Kidney glomerular epithelial cell (primary cell): ENCODE results near the gene DNAJC2.
"Not testable (repeated sequence)": the region's sequence is repeated elsewhere in the genome, so short reads cannot be mapped to it uniquely, and the experiment has no call there.

Experiments used
- DNase-seq: peaks from one replicate; lab custom pipeline; 2025; lab: John Stamatoyannopoulos, UW

Gene DNAJC2

DNA sequence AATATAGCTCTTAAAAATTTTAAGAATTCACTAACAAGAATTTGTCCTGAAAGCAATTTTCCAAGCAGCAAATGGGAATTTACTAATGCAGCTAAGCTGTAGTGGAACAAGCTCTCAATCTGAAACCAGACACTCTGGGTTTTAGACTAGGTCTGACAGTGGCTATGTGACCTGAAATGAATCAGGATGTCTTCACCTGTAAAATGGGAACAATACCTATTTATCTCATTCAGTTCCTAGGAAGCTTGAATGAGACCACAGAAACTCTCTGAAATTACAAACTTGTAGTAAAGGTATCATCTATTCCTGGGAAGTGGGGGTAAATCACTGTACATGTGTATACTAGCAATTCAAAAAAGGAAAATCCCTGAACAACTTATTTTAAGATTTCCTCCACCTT lies 1.2 kb downstream of the DNAJC2 start:
- DNase-seq, result no peak

DNA sequence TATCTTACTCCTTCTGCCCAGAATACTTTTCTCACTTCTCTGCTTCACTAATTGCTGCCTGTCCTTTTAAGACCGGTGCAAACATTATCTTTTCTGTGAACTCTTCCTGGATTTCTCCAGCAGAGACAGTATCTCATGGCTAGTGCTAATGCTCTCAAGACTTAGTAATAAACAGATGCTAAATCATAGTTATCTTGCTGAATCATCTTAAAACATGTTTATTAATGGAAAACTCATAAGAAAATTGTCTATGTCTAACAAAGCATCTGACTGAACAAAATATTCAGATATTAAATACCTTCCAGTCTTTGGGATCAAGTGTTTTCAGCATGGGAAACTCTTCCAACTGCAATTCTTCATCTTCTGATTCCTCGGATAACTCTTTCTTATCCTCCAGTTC lies 3.1 kb downstream of the DNAJC2 start:
- no peak for DNase-seq

DNA sequence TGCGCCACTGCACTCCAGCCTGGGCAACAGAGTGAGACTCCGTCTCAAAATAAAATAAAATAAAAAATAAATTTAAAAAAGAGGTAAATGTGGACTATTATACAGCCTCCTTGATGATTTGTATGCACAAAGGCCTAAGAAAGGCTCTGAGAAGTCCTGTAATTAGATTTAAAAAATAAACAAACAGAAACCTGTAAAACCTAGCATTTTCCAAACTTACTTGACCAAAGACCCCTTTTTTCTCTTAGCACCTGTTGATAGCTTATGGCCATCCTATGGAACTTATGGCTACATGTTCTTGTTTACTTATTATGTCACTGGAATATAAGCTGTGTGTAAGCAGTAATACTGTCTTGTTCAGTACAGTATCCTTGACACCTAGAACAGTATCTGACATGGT lies 5.7 kb downstream of the DNAJC2 start:
- DNase-seq, result no peak

DNA sequence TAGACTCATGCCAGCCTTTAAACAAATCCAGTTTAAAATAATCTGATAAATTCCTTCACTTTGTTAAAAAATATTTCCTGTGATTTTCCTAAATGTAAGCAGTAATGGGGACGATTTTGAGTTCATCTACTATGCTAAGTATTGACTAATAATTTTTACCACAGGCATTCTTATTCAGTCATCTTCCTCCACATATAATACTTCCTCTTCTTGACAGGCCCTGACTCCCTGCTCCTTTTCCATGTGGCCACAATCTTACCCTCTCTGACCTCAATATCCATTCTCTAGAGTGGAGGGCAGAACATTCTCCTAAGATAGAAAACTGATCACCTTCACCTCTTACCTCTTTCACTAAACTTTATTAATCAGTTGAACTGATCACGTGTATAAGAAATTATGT lies 7.8 kb downstream of the DNAJC2 start:
- DNase-seq, result no peak

DNA sequence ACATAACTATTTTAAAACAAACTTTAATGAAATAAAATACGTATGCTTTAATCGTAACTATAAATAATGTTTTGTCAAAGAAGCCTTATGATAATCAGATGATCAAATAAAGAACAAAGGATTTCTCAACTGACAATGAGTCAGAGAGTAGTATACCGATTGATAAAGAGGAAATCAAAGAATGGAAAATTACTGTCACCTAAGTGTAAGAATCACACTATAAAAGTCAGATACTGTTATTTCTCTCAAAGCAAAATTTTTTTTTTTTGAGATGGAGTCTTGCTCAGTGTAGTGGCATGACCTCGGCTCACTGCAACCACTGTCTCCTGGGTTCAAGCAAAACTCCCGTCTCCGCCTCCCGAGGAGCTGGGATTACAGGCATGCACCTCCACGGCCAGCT lies 18.8 kb downstream of the DNAJC2 start:
- DNase-seq, result no peak

DNA sequence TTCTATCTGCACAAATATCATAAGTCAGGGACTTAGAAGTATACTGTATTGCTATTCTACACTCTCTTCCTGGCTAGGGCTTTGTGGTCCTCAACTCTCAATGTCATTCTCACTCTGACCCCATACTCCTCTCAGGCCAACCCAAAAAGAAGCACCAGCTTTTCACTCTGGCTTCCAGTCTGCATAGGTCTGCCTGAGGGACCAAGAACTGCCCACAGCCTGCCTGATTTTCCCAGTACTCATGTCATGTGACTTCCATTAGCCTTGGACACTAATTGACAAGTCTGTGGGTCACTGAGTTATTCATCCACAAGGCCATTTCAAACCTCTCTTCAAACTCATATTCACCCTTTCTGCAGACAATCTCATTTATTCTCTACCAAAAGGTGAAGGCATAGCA lies 27.6 kb downstream of the DNAJC2 start:
- no peak for DNase-seq

DNA sequence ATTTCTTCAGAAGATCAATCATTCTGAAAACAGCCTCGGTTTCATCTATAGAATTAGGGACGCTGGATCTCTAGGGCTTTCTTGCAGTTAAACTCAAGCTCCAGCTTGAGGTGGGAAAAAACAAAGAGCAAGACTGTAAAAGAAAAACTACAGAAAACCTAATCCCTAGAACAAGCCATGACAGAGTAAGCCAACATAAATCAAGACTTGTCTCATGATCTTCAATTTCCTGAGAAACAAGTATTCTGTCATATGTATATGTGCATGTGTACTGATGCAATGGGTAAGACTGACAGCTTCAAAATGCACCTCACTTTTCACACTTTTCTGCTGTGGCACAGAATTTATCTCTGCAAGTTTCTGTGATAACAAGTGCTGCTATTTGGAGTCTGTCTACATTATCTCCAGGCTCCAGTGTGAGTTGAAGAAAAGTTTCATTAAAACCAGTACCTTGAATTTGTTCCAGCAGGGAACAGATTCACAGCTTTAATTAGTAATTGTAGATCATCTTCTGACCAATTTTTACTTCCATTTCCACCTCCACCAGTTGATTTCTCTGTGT lies 28.1 kb downstream of the DNAJC2 start:
- DNase-seq, result no peak

DNA sequence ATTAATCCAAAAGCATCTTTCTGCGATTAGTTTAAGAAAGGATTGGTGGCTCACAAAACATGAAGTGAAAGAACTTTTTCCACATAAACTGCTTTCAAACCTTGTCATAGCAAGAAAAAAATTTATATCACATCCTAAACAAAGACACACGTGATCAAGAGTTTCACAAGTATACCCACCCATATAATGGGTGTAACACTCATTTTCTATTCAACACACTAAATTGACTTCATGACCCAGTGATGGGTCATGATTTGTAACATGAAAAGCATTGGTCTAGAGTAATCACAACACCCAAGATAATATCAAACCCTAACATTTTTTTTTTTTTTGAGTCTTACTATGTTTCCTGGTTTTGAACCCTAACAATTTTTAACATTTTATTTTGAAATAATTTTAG lies 29.7 kb downstream of the DNAJC2 start:
- DNase-seq, result no peak

DNA sequence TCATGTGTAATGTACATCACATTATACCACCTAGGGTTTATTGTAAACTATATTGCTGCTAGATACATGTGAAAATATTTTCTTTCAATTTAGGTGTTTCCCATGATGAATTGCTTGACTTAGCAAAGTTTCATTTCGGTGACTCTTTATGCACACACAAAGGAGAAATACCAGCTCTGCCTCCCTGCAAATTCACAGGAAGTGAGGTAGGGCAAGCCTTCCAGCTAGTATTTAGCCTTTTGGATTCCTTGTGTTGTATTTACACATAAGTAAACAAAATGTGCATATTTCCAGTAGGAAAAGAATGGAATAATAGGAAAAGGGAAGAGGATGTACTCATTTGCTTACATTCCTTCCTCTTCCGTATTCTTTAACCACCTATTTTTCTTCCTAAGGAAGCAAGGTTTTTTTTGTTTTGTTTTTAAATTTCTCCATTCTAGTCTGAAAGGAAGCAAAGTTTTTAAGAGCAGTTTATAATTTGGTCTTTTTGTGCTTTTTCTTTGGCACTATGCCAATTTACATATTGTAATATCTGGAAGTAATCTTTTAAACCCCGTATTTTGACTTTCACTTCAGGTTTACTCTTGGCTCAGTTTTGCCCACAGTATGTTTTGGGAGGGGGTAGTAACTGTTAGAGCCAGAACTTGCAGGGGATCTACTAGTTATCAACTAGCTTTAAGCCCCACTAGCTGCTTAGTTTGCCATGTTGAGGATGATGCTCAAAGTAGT lies 36.9 kb downstream of the DNAJC2 start:
- no peak for DNase-seq

DNA sequence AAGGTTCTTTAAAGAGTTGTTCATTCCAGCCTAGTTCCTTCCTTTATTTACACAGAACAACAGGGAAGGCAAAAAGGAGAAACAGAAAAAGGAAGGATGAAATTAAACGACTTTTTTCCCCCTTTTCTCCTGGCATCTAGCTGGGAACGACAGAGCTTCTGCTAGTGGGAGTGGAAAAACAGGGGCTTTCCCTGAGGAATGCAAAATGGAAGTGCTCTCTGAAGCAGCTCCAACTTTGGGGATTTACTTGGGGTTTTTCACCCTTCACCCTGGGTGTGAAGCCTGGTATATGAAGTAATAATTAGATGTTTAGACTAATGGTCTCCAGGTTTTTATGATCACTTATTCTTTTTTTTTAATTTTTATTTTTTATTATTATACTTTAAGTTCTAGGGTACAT lies 43.1 kb downstream of the DNAJC2 start:
- DNase-seq, result no peak

DNA sequence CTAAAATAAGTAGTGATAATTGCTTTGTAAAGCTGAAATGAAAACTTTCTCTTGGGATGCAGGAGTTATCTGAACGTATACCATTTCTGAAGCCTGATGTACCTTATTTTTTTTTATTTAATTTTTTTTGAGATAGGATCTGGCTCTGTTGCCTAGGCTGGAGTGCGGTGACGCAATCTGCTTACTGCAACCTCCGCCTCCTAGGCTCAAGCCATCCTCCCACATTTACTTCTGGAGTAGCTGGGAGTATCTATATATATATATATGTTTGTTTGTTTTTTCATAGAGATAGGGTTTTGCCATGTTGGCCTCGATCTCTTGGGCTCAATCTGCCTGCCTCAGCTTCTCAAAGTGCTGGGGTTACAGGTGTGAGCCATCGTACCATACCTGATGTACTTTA lies 44.9 kb downstream of the DNAJC2 start:
- DNase-seq, result no peak

DNA sequence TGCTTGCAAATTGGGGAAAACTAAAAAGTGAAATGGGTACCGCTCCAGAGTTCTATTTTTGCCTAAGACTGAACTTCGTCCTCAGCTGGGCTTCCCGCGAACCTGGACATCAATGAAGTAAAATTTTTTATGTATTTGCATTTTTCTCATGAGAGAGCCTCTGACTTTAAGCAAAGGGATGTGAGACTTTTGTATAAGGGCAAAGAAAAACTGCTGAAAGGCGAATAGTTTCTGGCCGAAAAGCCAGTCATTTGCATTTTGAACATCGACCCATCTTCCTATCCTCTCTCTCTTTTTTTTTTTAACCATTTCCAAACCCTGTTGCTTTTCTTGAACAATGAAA lies 46.8 kb downstream of the DNAJC2 start:
- no peak for DNase-seq

DNA sequence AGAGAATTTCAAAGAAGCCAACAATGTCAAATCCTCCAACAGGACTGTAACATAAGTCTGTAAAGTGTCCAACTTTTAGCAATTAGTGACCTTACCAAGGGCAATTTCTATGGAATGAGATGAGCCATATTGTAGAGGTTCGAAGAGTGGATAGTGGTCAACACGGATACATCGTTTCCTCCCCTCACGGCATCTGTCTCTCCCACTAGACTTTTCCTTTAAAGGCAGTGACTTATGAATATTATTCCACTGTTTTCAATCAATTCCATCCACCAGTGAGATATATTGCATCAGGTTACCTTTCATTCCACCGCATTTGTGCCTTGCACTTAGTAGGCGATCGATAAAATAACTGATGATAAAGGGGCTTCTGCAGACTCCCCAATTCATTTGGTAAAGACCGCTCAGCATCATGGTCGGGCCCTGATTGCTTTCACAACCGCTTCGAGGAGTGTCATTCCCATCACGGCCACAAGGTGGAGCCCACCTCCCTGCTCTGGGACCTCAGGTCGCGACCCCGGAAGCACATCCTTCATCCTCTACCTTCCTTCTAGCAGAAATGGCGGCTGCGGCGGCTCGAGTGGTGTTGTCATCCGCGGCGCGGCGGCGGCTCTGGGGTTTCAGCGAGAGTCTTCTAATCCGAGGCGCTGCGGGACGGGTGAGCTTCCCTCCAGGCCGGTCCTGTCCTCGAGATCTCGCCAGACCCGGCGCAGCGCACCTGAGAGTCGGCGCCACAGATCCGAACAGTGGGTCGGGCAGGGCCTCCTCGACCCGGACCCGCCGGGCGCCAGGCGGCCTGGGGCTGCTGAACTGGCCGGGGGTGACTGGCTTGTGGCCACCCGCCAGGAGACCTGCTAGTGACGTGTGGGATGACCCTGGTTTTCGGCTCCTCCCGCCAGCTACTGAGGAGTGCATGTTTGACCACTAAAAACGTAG lies 47.4 kb downstream of the DNAJC2 start, which contains the start of gene PMPCB:
TSS of gene PMPCB (plus strand) at position 535 of the 936 bp plus-strand sequence. CDS start at position 560, 25 bp downstream.
- peak; percentile 91 for DNase-seq

DNA sequence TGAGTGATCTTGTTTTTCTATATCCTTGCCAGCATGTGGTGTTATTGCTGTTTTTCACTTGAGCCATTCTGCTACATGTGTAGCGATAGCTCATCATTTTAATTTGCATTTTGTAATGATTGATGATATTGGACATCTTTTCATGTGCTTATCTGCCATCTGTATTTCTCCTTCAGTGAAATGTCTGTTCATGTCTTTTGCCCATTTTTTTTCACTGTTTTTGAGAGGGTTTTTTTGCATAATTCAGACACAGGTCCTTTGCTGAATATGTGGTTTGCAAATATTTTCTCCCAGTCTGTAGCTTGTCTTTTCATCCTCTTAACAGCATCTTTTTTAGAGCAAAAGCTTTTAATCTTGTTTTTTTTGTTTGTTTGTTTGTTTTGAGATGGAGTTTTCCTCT lies 51.0 kb downstream of the DNAJC2 start:
- no peak for DNase-seq

DNA sequence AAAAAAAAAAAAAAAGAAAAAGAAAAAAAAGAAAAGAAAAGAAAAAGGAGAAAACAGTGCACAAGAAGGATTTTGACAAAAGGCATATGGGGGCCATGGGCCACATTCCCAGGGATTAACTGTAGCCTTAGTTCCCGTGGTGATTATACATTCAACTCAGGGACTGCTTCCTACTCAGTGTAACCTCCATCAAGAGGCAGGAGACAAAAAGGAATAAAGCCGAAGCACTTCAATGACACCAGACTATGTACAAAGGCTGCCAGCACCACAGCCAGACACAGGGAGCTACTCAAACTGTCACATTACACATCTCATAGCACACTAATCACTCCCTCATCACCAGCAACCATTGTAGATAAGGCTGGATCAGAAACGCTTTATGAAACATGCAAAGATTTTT lies 52.4 kb downstream of the DNAJC2 start:
- no peak for DNase-seq

DNA sequence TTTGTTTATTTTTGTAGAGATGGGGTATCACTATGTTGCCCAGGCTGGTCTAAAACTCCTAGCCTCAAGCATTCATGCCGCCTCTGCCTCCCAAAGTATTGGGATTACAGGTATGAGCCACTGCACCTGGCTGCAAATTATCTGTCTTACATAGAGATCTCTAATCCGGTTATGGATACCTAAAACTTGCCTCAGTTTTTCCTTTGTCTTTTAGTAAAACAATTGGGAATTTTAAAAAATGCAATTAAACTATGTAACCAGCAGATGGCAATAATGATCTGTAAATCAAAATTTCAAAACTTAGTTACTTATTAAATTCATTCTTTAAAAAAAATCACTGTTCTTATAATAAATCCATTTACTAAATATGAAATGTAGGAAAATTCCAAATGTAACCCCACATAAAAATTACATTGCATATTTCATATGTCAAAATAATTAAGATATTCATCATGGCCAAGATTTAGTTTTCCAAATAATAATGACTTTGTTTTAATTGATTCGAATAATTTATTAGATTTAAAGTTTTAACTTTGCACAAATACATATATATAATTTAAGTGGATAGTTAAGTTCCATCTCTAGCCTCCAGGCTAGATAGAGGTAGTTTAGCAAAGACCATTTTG lies 61.7 kb downstream of the DNAJC2 start:
- DNase-seq, result not testable (repeated sequence)

DNA sequence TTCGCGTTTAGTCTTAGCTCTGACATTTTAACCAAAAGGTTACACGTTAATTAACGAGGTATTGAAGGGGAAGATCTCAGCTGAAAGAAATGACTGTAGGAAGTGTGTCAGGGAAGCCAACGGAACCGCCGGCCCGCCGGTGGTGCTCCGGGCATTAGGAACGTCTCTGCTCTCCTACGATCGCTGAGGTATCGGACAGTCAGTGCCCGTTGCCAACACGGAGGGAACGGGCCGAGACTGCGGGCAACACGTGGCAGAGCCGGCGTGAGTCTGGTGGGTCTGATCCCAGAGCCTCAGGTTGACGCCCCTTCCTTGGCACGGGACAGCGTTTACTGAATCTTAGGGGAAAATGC lies 63.8 kb downstream of the DNAJC2 start:
- not testable (repeated sequence) for DNase-seq

DNA sequence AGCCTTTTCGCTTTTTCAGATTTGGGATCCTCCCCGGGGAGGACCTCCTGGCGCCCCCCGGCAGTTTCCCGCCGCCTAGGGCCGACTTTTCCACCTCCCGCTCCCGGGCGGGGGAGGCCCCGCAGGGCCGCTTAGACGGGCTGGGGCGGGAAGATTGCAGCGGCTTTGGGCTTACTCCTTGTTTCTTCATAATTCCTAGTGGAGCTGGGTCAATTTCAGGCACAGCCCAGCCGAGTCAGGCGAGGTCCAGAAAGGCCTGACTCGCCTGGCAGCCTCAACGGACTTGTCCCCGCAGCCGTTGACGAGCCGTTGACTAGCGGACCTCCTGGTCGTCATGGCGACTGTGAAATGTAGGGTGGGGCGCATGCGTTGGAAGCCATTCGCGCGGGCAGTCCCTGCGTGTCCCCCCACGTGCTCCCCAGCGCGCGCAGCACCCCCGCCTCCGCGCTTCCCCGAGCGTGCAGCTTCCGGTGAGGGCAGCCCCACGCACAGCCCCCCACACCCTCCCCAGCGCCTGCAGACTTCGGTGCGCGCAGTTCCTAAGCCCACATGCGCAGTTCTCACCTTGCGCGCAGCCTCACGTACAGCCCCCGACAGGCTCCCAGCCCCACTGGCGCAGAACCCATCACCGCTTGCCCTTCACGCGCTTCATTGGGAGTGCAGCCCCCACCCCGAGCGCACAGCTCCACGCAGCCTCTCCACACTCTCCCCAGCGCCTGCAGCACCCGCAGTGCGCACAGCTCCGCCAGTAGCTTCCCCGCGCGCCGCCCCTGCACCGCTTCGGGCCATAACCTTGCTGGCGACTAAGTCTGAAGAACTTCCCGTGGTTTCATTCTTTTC lies 64.4 kb downstream of the DNAJC2 start:
- DNase-seq, result peak; percentile 74

DNA sequence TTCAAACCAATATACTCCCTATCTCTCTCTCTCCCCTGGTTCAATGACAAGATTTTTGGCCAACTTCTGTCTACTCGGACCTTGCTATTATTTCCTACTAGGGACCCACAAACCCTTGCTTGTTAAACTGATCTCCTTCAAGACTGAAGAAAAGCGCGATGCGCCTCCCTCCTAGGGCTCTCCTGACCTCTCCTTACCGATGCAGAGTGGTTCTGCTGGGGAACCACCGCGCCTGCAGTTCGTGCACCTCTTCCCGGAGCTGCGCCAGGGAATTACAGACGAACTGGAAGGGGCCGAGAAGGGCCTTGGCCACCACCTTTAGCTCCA lies 65.0 kb downstream of the DNAJC2 start:
- peak; percentile 42 for DNase-seq

DNA sequence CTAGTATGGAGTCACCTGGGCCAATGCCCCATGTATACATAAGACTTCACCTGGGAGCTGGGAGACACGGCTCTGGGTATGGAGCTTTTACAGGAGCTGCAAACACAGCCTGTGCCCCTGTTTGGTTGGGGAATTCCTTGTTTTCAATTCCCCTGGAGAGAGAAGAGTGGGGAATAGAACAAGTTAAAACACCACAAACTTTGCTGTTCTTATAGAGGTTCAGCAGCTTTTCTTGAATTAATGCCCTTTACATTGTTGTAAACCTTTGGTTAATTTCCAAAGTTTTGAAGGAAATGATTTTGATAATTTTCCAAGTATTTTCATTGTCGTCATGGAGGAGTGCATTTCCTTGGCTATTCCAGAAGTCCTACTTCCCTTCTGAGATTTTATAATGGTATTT lies 66.4 kb downstream of the DNAJC2 start:
- DNase-seq, result not testable (repeated sequence)

DNA sequence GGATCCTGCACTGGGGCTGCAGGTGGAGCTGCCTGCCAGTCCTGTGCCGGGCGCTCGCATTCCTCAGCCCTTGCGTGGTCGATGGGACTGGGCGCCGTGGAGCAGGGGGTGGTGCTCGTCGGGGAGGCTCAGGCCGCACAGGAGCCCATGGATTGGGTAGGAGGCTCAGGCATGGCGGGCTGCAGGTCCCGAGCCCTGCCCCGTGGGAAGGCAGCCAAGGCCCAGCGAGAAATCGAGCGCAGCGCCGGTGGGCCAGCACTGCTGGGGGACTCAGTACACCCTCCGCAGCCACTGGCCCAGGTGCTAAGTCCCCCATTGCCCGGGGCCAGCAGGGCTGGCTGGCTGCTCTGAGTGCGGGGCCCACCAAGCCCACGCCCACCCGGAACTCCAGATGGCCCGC lies 69.7 kb downstream of the DNAJC2 start:
- not testable (repeated sequence) for DNase-seq

DNA sequence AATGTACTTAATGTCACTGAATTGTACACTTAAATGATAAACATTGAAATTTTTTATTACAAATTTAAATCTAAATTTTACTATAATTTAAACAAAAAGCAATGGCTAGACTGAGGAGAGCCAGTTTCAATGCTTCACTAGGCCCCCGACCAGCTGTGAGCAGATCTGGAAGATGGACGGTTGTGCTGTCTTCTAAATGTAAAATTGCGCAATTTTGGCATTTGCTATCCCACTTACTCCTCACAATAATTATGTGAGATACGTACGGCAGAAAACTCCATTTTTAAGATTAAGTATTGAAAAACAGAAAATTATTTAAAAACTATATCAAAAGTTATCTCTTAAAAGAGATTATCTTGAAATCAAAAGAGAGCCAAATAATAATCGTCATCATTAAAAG lies 71.2 kb downstream of the DNAJC2 start:
- not testable (repeated sequence) for DNase-seq
